Measurements from ENCODE around the gene LGI4.

DNA sequence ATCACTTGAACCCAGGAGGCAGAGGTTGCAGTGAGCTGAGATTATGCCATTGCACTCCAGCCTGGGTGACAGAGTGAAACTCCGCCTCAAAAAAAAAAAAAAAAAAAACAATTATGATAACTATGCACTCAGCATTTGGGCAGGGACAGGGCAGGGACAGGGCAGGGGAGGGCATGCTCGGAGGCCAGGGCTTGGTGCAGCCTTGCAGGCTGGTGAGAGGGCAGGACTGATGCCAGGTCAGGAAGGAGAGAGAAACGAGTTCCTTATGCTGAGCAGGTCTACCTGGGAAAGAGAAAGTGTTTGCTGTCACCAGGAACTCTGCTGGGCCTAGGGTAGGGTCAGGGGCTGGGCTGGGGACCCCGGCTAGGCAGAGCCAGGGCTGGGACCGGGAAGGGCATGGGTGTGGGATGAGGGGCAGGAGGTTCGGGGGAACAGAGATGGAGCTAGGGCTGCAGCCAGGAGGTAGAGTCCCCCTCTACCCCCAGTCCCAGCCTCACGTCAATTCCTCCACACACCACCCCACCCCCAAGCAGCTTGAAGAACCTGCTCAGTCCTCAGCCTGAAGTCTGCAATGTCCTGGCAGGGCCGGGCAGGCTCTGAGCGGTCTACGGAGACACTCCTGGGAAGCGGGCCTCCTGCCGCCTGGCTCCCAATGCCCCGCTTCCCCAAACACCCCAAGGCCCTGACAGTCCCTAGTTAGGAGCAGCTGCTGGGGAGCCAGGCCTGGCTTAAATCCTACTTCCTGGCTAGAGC, 16.4 kb downstream of the LGI4 start:
- no peak for TF ChIP-seq RNF2 (IDR thresholded peaks at IDR 0.05; ENCODE audit: borderline replicate concordance, low read depth)
- no peak for TF ChIP-seq PHF8 (IDR thresholded peaks at IDR 0.05; ENCODE audit: borderline replicate concordance, low read depth)

Data from A549 (cell line).